ENCODE results near the gene KDM4D. TPM values are rescaled to one million over a fixed set of nuclear protein-coding genes. Genes with fewer than 3 reads are reported as not detected.
"Not testable (repeated sequence)": the region's sequence is repeated elsewhere in the genome, so short reads cannot be mapped to it uniquely, and the experiment has no call there.

The KDM4D gene
- polyA plus RNA-seq, 1 of the 3 experiments (the other 2 are of a cell fraction): 1.2 TPM

GRCh38 chr11:95016139-95016538 lies 42.6 kb downstream of the KDM4D start:
- no peaks in the 10 kb centered on the region for H3K79me2 ChIP-seq (ENCODE audit: insufficient read depth)
- no peak overlapping the region for H3K9ac ChIP-seq
- WGBS (ENCODE audit: low lambda C conversion rate): 79% methylated on average over 2 of the region's 2 CpGs
- no peaks in the 10 kb centered on the region for H3K9me3 ChIP-seq
- DNase-seq: no peak
- H3K4me2 ChIP-seq: no peak overlapping the region
- POLR2A ChIA-PET: no interaction called here
- no peaks in the 10 kb centered on the region for H3F3A ChIP-seq (replicated peaks; ENCODE audit: insufficient read depth)
- no peaks in the 10 kb centered on the region for H4K20me1 ChIP-seq (ENCODE audit: insufficient read depth)
- no peak overlapping the region for H2AFZ ChIP-seq (ENCODE audit: low read depth)
- H3K27ac ChIP-seq (ENCODE audit: low read depth in 2 of 2, low read length in 1 of 2): no peak overlapping the region
- H3K9me2 ChIP-seq: no peaks in the 10 kb centered on the region
- no peaks in the 10 kb centered on the region for H3K36me3 ChIP-seq (replicated peaks in 1 of 2; ENCODE audit: control insufficient read depth in 1 of 2, insufficient read depth in 2 of 2, low read length in 1 of 2)
- TF ChIP-seq YY1 (IDR thresholded peaks at IDR 0.05; ENCODE audit: low read depth) (no peak), MEF2A (IDR thresholded peaks at IDR 0.05; ENCODE audit: borderline replicate concordance, low read depth) (no peak), TAF1 (IDR thresholded peaks at IDR 0.05; ENCODE audit: borderline replicate concordance, low read depth, low read length) (no peak), SIN3A (IDR thresholded peaks at IDR 0.05; ENCODE audit: borderline replicate concordance, low read depth, low read length) (no peak), CHD2 (IDR thresholded peaks at IDR 0.05; ENCODE audit: low read length, partially characterized antibody) (no peak), CTCF (IDR thresholded peaks at IDR 0.05) (no peak), USF2 (IDR thresholded peaks at IDR 0.05; ENCODE audit: borderline replicate concordance, low read depth, low read length) (no peak)
- H3K27me3 ChIP-seq (ENCODE audit: insufficient read depth): no peaks in the 10 kb centered on the region
- no peak overlapping the region for H3K4me3 ChIP-seq (ENCODE audit: low read depth in 2 of 2, low read length in 1 of 2)
- H3K4me1 ChIP-seq (ENCODE audit: control insufficient read depth in 1 of 2, insufficient read depth in 2 of 2, low read depth in 1 of 2, low read length in 1 of 2): no peaks in the 10 kb centered on the region
- CTCF ChIA-PET: interaction anchor here (0.6 kb wide), 1 partner anchor 732 kb away, joined by 3 read pairs; no protein-coding TSS in a partner anchor

GRCh38 chr11:95021468-95021867 lies 48.0 kb downstream of the KDM4D start:
- H3K4me3 ChIP-seq (ENCODE audit: low read depth in 2 of 2, low read length in 1 of 2); H2AFZ ChIP-seq (ENCODE audit: low read depth); DNase-seq; POLR2A ChIA-PET; H3F3A ChIP-seq (replicated peaks; ENCODE audit: insufficient read depth); H3K4me1 ChIP-seq (ENCODE audit: control insufficient read depth in 1 of 2, insufficient read depth in 2 of 2, low read depth in 1 of 2, low read length in 1 of 2); H3K9me2 ChIP-seq; H3K27ac ChIP-seq (ENCODE audit: low read depth in 2 of 2, low read length in 1 of 2); H3K4me2 ChIP-seq; H3K9me3 ChIP-seq; H3K36me3 ChIP-seq (replicated peaks in 1 of 2; ENCODE audit: control insufficient read depth in 1 of 2, insufficient read depth in 2 of 2, low read length in 1 of 2); H3K79me2 ChIP-seq (ENCODE audit: insufficient read depth); H3K9ac ChIP-seq; H4K20me1 ChIP-seq (ENCODE audit: insufficient read depth); H3K27me3 ChIP-seq (ENCODE audit: insufficient read depth); CTCF ChIA-PET: not testable (repeated sequence)
- 68% methylated on average over 5 of the region's 5 CpGs for WGBS (ENCODE audit: low lambda C conversion rate)

GRCh38 chr11:95024958-95025357 lies 51.4 kb downstream of the KDM4D start, which contains the start of gene KDM4E:
TSS of gene KDM4E (plus strand) at chr11:95025258. CDS start at chr11:95025558, 300 bp downstream.
- no peak within 1 kb of the TSS for H3K4me3 ChIP-seq (ENCODE audit: low read depth in 2 of 2, low read length in 1 of 2)
- ChIA-PET POLR2A (interaction anchor here (0.5 kb wide), 1 partner anchor 101 kb away, joined by 3 read pairs; no protein-coding TSS in a partner anchor), CTCF (no interaction called here)

More at GRCh38 chr11:95024958-95025357, 51.4 kb downstream of the KDM4D start, which contains the start of gene KDM4E:
- DNase-seq: no peak
- Histone ChIP-seq H3K4me1 (ENCODE audit: control insufficient read depth in 1 of 2, insufficient read depth in 2 of 2, low read depth in 1 of 2, low read length in 1 of 2) (no peaks in the 10 kb centered on the region), H2AFZ (ENCODE audit: low read depth) (no peak within 1 kb of the TSS), H3K9ac (no peak within 1 kb of the TSS), H4K20me1 (ENCODE audit: insufficient read depth) (no peaks in the 10 kb centered on the region), H3K4me2 (no peak within 1 kb of the TSS), H3K9me2 (no peaks in the 10 kb centered on the region), H3K36me3 (replicated peaks in 1 of 2; ENCODE audit: control insufficient read depth in 1 of 2, insufficient read depth in 2 of 2, low read length in 1 of 2) (no peaks in the 10 kb centered on the region), H3K27ac (ENCODE audit: low read depth in 2 of 2, low read length in 1 of 2) (no peak within 1 kb of the TSS), H3F3A (replicated peaks; ENCODE audit: insufficient read depth) (no peaks in the 10 kb centered on the region), H3K79me2 (ENCODE audit: insufficient read depth) (no peaks in the 10 kb centered on the region), H3K9me3 (no peaks in the 10 kb centered on the region), H3K27me3 (ENCODE audit: insufficient read depth) (no peaks in the 10 kb centered on the region)
- no peak for TF ChIP-seq POLR2AphosphoS5 (IDR thresholded peaks at IDR 0.05; ENCODE audit: low read depth, low read length)
- TF ChIP-seq MAX (IDR thresholded peaks at IDR 0.05; ENCODE audit: low read depth): no peak
- no peak for TF ChIP-seq RCOR1 (IDR thresholded peaks at IDR 0.05; ENCODE audit: low read length)
- TF ChIP-seq RFX5 (IDR thresholded peaks at IDR 0.05; ENCODE audit: low read length): no peak
- TF ChIP-seq PBX3 (IDR thresholded peaks at IDR 0.05): no peak
- no peak for TF ChIP-seq EZH2phosphoT487 (IDR thresholded peaks at IDR 0.05; ENCODE audit: borderline replicate concordance, low read depth)
- TF ChIP-seq USF1 (IDR thresholded peaks at IDR 0.05; ENCODE audit: borderline replicate concordance, low read depth): no peak
- TF ChIP-seq GATA2 (CRISPR knock-in tag; IDR thresholded peaks at IDR 0.05): no peak
- WGBS (ENCODE audit: low lambda C conversion rate): 45% methylated on average over 1 of the region's 1 CpG

All from SK-N-SH (cell line).